Measurements from ENCODE around the gene DTWD1. TPM values are rescaled to one million over a fixed set of nuclear protein-coding genes. Genes with fewer than 3 reads are reported as not detected.
"Not testable (repeated sequence)": the region's sequence is repeated elsewhere in the genome, so short reads cannot be mapped to it uniquely, and the experiment has no call there.

Gene DTWD1
- total RNA-seq, 4 donors from 2014 or later: 5.4 to 9.5 (median 7.2) TPM

GRCh38 chr15:49688135-49688790, 67.4 kb downstream of the DTWD1 start:
- no peaks in the 10 kb centered on the region for H3K9me3 ChIP-seq
- no peaks in the 10 kb centered on the region for H3K4me1 ChIP-seq
- no peak overlapping the region for H3K27ac ChIP-seq
- TF ChIP-seq POLR2A (IDR thresholded peaks at IDR 0.05): no peak
- no peak for TF ChIP-seq CTCF (IDR thresholded peaks at IDR 0.05)
- H3K27me3 ChIP-seq: no peaks in the 10 kb centered on the region
- DNase-seq: no peak
- H3K4me3 ChIP-seq: no peak overlapping the region
- no peaks in the 10 kb centered on the region for H3K36me3 ChIP-seq

GRCh38 chr15:49692514-49693090, 71.8 kb downstream of the DTWD1 start:
- no peak for DNase-seq
- TF ChIP-seq POLR2A (IDR thresholded peaks at IDR 0.05): no peak
- no peak for TF ChIP-seq CTCF (IDR thresholded peaks at IDR 0.05)
- Histone ChIP-seq H3K9me3 (no peaks in the 10 kb centered on the region), H3K27me3 (no peaks in the 10 kb centered on the region), H3K4me1 (no peaks in the 10 kb centered on the region), H3K36me3 (no peaks in the 10 kb centered on the region), H3K27ac (no peak overlapping the region), H3K4me3 (no peak overlapping the region)

GRCh38 chr15:49693498-49693897, 72.7 kb downstream of the DTWD1 start:
- H3K36me3 ChIP-seq: no peaks in the 10 kb centered on the region
- H3K27ac ChIP-seq: no peak overlapping the region
- no peaks in the 10 kb centered on the region for H3K9me3 ChIP-seq
- no peaks in the 10 kb centered on the region for H3K27me3 ChIP-seq
- TF ChIP-seq CTCF (IDR thresholded peaks at IDR 0.05) (no peak), POLR2A (IDR thresholded peaks at IDR 0.05) (no peak)
- DNase-seq: no peak
- H3K4me3 ChIP-seq: no peak overlapping the region
- H3K4me1 ChIP-seq: no peaks in the 10 kb centered on the region

- H3K36me3 ChIP-seq: no peaks in the 10 kb centered on the region
- H3K27ac ChIP-seq: no peak overlapping the region
- H3K9me3 ChIP-seq: no peaks in the 10 kb centered on the region
- H3K4me3 ChIP-seq: no peak overlapping the region
- no peaks in the 10 kb centered on the region for H3K27me3 ChIP-seq
- TF ChIP-seq POLR2A (IDR thresholded peaks at IDR 0.05) (no peak), CTCF (IDR thresholded peaks at IDR 0.05) (no peak)
- H3K4me1 ChIP-seq: no peaks in the 10 kb centered on the region
- DNase-seq: no peak
Measured at GRCh38 chr15:49696433-49696832, 75.6 kb downstream of the DTWD1 start.

GRCh38 chr15:49697121-49697520, 76.3 kb downstream of the DTWD1 start:
- no peak overlapping the region for H3K4me3 ChIP-seq
- H3K27ac ChIP-seq: no peak overlapping the region
- no peaks in the 10 kb centered on the region for H3K27me3 ChIP-seq
- no peak for TF ChIP-seq POLR2A (IDR thresholded peaks at IDR 0.05)
- no peak for TF ChIP-seq CTCF (IDR thresholded peaks at IDR 0.05)
- no peaks in the 10 kb centered on the region for H3K9me3 ChIP-seq
- DNase-seq: no peak
- no peaks in the 10 kb centered on the region for H3K4me1 ChIP-seq
- no peaks in the 10 kb centered on the region for H3K36me3 ChIP-seq

- H3K27me3 ChIP-seq, H3K4me3 ChIP-seq, H3K27ac ChIP-seq, H3K36me3 ChIP-seq, DNase-seq, H3K9me3 ChIP-seq, H3K4me1 ChIP-seq: not testable (repeated sequence)
Measured at GRCh38 chr15:49702982-49703381, 82.1 kb downstream of the DTWD1 start.

Other genes starting within 250 kb of the DTWD1 start
- 10 to 100 TPM in 2 of 4 donors, 1 to 10 TPM in 2; 1.2 to 45.4 (median 10.8) TPM for gene FGF7, start 197.8 kb upstream of the DTWD1 start, total RNA-seq
- 1 to 10 TPM; 1.1 to 4.1 (median 2.9) TPM for gene FAM227B, start 230 bp upstream of the DTWD1 start, total RNA-seq

Data from Peyer's patch (tissue), 4 donors.